ENCODE results near the gene CFAP74.

- TF ChIP-seq CTCF (IDR thresholded peaks at IDR 0.05) (no peak), POLR2A (IDR thresholded peaks at IDR 0.05) (no peak)
These were observed 47.9 kb downstream of the CFAP74 start for GRCh38 chr1:1955621-1956094.

Measured in thyroid gland (tissue), 4 donors.